Pulmonary artery endothelial cell (primary cell): ENCODE data around the gene ZBTB49. TPM values are rescaled to one million over a fixed set of nuclear protein-coding genes. Genes with fewer than 3 reads are reported as not detected.

ENCODE experiments used
- DNase-seq: peaks from one replicate; pipeline ENCODE4 v3.0.0-alpha.2; 2011; ENCODE audit warnings: low read depth, low spot score
- total RNA-seq: library from RNA; depleted of rRNA; stranded (reverse); fragments of >200 nt; gene quantifications from 2 replicates; pipeline ENCODE4 v1.2.3, GENCODE V29; 2014

Gene ZBTB49
- total RNA-seq, 1 donor from 2014 or later, result 3.4 TPM

GRCh38 chr4:4355302-4355701, 65.3 kb downstream of the ZBTB49 start:
- no peak for DNase-seq

DNA sequence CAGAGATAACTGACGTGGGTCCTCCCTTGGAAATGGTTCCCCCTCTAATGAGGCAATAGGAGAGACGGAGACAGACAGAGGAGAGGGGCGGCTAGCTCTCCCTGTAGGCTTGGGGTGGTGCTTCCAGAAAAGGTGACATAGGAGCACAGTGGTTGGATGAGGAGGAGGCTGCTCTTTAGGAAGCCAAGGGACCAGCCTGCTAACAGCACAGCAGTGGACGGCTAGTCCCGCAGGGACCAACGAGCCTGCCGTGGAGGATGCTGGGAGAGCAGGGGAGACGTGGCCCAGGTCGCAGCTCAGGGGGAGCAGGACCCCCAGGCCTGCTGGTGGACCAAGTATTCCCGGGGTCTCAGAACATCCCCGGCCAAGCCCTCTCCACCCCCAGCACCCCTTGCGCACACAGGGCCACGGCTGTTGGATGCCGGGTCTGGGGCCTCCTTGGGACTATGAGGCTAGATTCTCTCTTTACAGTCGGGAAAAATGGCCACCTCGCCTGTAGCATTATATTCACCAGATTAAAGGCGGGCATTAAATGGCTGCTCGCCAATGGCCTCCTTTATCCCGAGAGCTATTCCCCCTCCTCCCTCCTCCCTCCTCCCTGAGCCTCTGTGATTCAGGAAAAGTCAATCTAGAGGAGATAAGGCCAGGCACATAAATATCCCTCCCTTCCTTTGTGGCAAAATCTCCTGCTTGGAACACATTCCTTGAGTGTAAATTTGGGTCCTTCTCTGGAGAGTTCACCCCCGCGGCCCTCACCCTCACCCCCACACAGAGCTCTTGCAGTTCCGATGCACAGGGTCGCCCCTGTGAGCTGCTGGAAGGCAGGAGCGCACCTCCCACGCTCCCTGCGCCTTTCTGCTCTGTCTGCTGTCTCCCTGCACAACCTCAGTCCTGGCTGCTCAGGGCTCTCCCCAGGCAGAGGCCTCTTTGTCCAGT, 66.3 kb downstream of the ZBTB49 start:
- DNase-seq, result no peak

- no peak for DNase-seq
Observed at GRCh38 chr4:4358093-4358854, 68.2 kb downstream of the ZBTB49 start.

- DNase-seq, result no peak
Observed at GRCh38 chr4:4361883-4362282, 71.8 kb downstream of the ZBTB49 start.

DNA sequence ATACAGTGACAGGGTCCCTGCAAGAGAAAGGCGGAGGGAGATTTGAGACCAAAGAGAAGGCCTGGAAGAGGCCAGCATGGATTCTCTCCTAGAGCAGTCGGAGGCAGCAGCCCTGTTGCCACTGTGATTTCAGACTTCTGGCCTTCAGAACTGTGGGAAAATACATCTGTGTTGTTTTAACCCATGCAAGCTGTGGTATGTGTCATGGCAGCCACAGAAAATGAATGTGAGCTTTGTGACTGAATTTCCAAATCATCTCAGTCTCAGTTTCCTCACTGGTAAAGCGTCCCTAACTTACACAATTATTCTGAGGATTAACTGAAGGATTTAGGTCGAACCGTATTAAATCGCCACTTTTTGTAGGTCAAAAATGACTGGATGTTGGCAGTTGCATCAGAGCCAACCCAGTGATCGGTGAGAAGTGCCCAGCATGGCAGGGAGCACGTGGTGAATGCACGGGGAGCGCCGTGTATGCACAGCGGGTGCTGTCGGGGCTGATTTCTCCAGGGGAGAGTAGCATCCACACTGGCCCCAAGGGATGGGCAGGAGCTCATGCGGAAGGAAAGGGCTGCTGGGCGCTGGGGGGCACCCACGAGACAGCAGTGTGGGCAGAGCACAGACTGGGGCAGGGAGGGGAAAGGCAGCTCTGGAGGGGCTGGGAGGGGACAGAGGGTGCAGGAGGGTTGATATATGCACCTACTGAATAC, 73.1 kb downstream of the ZBTB49 start:
- DNase-seq, result no peak

- DNase-seq, result no peak
Observed at GRCh38 chr4:4364061-4364460, 74.0 kb downstream of the ZBTB49 start.

GRCh38 chr4:4364486-4365208, 74.6 kb downstream of the ZBTB49 start:
- no peak for DNase-seq

GRCh38 chr4:4368809-4369580, 78.9 kb downstream of the ZBTB49 start:
- DNase-seq, result no peak

Other genes with a start within 250 kb of the ZBTB49 start
- not detected in 2 replicates for gene OTOP1, start 63.3 kb upstream of the ZBTB49 start, total RNA-seq
- 13.6 and 20.8 TPM in 2 replicates for gene TMEM128, start 42.0 kb upstream of the ZBTB49 start, total RNA-seq
- gene LYAR, start 97 bp upstream of the ZBTB49 start, total RNA-seq, result 25.3 and 37.4 TPM in 2 replicates
- 13.7 and 33.4 TPM in 2 replicates for gene NSG1, start 96.9 kb downstream of the ZBTB49 start, total RNA-seq